NCI-H2196 treated with DMSO at 0.1 percent for 48 hours (cell line): ENCODE measurements around the gene LHPP.

ENCODE experiments used
- DNase-seq: peaks from one replicate; lab custom pipeline; 2025; ENCODE audit not compliant: unreplicated experiment; lab: John Stamatoyannopoulos, UW

LHPP gene

GRCh38 chr10:124621637-124622036, 160.0 kb downstream of the LHPP start:
- DNase-seq, result no peak

GRCh38 chr10:124622158-124622557, 160.5 kb downstream of the LHPP start:
- no peak for DNase-seq

GRCh38 chr10:124622866-124623536, 161.4 kb downstream of the LHPP start:
- DNase-seq, result no peak

- no peak for DNase-seq
Measured at GRCh38 chr10:124624006-124624405, 162.4 kb downstream of the LHPP start.

GRCh38 chr10:124624466-124624865, 162.8 kb downstream of the LHPP start:
- DNase-seq, result no peak

GRCh38 chr10:124624895-124625294, 163.3 kb downstream of the LHPP start:
- DNase-seq, result no peak

- no peak for DNase-seq
Measured at GRCh38 chr10:124625831-124626238, 164.2 kb downstream of the LHPP start.

GRCh38 chr10:124626759-124627380, 165.2 kb downstream of the LHPP start:
- no peak for DNase-seq

- DNase-seq, result no peak
Measured at GRCh38 chr10:124627866-124628675, 166.4 kb downstream of the LHPP start.

GRCh38 chr10:124628676-124629021, 167.0 kb downstream of the LHPP start:
- no peak for DNase-seq

- no peak for DNase-seq
Measured at GRCh38 chr10:124629415-124629814, 167.8 kb downstream of the LHPP start.

- DNase-seq, result no peak
Measured at GRCh38 chr10:124629842-124630241, 168.2 kb downstream of the LHPP start.

GRCh38 chr10:124630551-124630950, 168.9 kb downstream of the LHPP start:
- DNase-seq, result no peak

- DNase-seq, result no peak
Measured at GRCh38 chr10:124632064-124632531, 170.5 kb downstream of the LHPP start.

- DNase-seq, result no peak
Measured at GRCh38 chr10:124632566-124632965, 170.9 kb downstream of the LHPP start.

- DNase-seq, result no peak
Measured at GRCh38 chr10:124636271-124636995, 174.8 kb downstream of the LHPP start.

GRCh38 chr10:124637091-124637700, 175.6 kb downstream of the LHPP start:
- no peak for DNase-seq

GRCh38 chr10:124637746-124638145, 176.1 kb downstream of the LHPP start:
- DNase-seq, result no peak

GRCh38 chr10:124639206-124639605, 177.6 kb downstream of the LHPP start:
- DNase-seq, result no peak

- no peak for DNase-seq
Measured at GRCh38 chr10:124639646-124640045, 178.0 kb downstream of the LHPP start.

- DNase-seq, result no peak
Measured at GRCh38 chr10:124640056-124640455, 178.4 kb downstream of the LHPP start.
